Endothelial cell of umbilical vein (primary cell): Measurements from ENCODE around the gene PRKACB. TPM values are rescaled to one million over a fixed set of nuclear protein-coding genes. Genes with fewer than 3 reads are reported as not detected.

Experiments
- BruUV-seq: library from RNA; stranded (reverse); fragments of 400-500 nt; replicated peaks from 2 replicates; lab custom pipeline; 2021; lab: Mats Ljungman, UMichigan
- CTCF ChIA-PET: fragments of 300-600, 350-600 bp; sonication (Branson Sonifier 250); formaldehyde crosslinking; loops from one replicate; lab custom pipeline; 2021; ENCODE audit warnings: antibody characterized with exemption, inconsistent platforms; lab: Charles Lee
- POLR2A ChIA-PET: fragments of 300-600, 350-600 bp; sonication (Branson Sonifier 250); formaldehyde crosslinking; loops from one replicate; lab custom pipeline; 2021; ENCODE audit warnings: antibody characterized with exemption, inconsistent platforms; lab: Charles Lee
- DNase-seq: peaks from one replicate; pipeline ENCODE4 v3.0.0-alpha.2; 2011; ENCODE audit warnings: low read depth, low spot score
- FAIRE-seq: peaks from 2 replicates; lab custom pipeline; 2011; peaks lifted over from hg19 to GRCh38; lab: Jason Lieb, UNC
- H2AFZ ChIP-seq: 2 replicates; pipeline ENCODE4 v1.6.0; 2012; ENCODE audit warnings: low read depth, low read length, control low read depth, inconsistent platforms
- H3K27ac ChIP-seq: 2 replicates; pipeline ENCODE4 v1.5.1; 2011; ENCODE audit warnings: low read depth, mild to moderate bottlenecking, control low read depth, low read length, moderate library complexity; ENCODE audit not compliant: insufficient read depth
- H3K27me3 ChIP-seq, 2 experiments: 2 replicates each; pipeline versions ENCODE4 v1.6.0 to v1.6.1; 2011; ENCODE audit warnings: low read length in 2 of 2, mixed read lengths in 1 of 2; ENCODE audit not compliant: control insufficient read depth in 2 of 2, insufficient read depth in 2 of 2
- H3K36me3 ChIP-seq, 2 experiments: 2 replicates in 1 of 2; 3 replicates in 1 of 2; pipeline ENCODE4 v1.5.1; 2011; ENCODE audit warnings: low read length in 2 of 2, mild to moderate bottlenecking in 1 of 2, moderate library complexity in 1 of 2; ENCODE audit not compliant: control insufficient read depth in 2 of 2, insufficient read depth in 2 of 2; ENCODE audit errors: extremely low read depth in 1 of 2
- H3K4me1 ChIP-seq: 3 replicates; pipeline ENCODE4 v1.5.1; 2011; ENCODE audit warnings: mild to moderate bottlenecking, low read length; ENCODE audit not compliant: control insufficient read depth, insufficient read depth; ENCODE audit errors: extremely low read depth
- H3K4me2 ChIP-seq: 2 replicates; pipeline ENCODE4 v1.6.1; 2011; ENCODE audit warnings: low read length, control low read depth, mixed read lengths; ENCODE audit not compliant: insufficient read depth
- H3K4me3 ChIP-seq, 3 experiments: fragments of 200-600 bp in 1 of 3; sonication (generic), shearing (Covaris generic) in 1 of 3; replicated peaks in 1 of 3; 2 replicates each; pipeline ENCODE4 v1.5.1; 2011 to 2016; ENCODE audit warnings: control low read depth in 3 of 3, low read length in 3 of 3, mild to moderate bottlenecking in 2 of 3, inconsistent platforms in 1 of 3, low read depth in 1 of 3, moderate library complexity in 1 of 3; ENCODE audit not compliant: insufficient read depth in 1 of 3
- H3K79me2 ChIP-seq: 2 replicates; pipeline ENCODE4 v1.6.0; 2012; ENCODE audit warnings: low read length, inconsistent platforms; ENCODE audit not compliant: control insufficient read depth, insufficient read depth
- H3K9ac ChIP-seq: replicated peaks from 2 replicates; pipeline ENCODE3; 2011; ENCODE audit warnings: low read length, control low read depth; ENCODE audit not compliant: insufficient read depth; ENCODE audit errors: extremely low read depth
- H3K9me1 ChIP-seq: replicated peaks from 3 replicates; pipeline ENCODE4 v1.6.0; 2011; ENCODE audit warnings: mild to moderate bottlenecking, low read length; ENCODE audit not compliant: control insufficient read depth, insufficient read depth; ENCODE audit errors: extremely low read depth
- H3K9me3 ChIP-seq: replicated peaks from 2 replicates; pipeline ENCODE4 v1.5.1; 2012; ENCODE audit warnings: low read length, inconsistent platforms; ENCODE audit not compliant: control insufficient read depth, insufficient read depth
- H4K20me1 ChIP-seq: replicated peaks from 2 replicates; pipeline ENCODE3; 2011; ENCODE audit warnings: mild to moderate bottlenecking, low read length; ENCODE audit not compliant: control insufficient read depth, insufficient read depth; ENCODE audit errors: extremely low read depth
- EZH2 ChIP-seq: IDR thresholded peaks from 2 replicates; pipeline ENCODE4 v1.6.1; 2012; ENCODE audit warnings: borderline replicate concordance, low read depth, mild to moderate bottlenecking, moderate library complexity, low read length, inconsistent platforms; ENCODE audit not compliant: severe bottlenecking
- FOS ChIP-seq: IDR thresholded peaks from 2 replicates; pipeline ENCODE4 v1.6.1; 2011; ENCODE audit warnings: mild to moderate bottlenecking, low read length, moderate library complexity, borderline replicate concordance; ENCODE audit not compliant: insufficient read depth
- GATA2 ChIP-seq: IDR thresholded peaks from 2 replicates; pipeline ENCODE4 v1.7.0; 2011; ENCODE audit warnings: low read depth, mild to moderate bottlenecking, moderate library complexity, mixed read lengths, low read length; ENCODE audit not compliant: insufficient read length, insufficient read depth
- JUN ChIP-seq: IDR thresholded peaks from 2 replicates; pipeline ENCODE4 v1.6.1; 2011; ENCODE audit warnings: borderline replicate concordance, low read depth; ENCODE audit not compliant: insufficient read length, insufficient read depth
- MYC ChIP-seq: IDR thresholded peaks from one replicate; pipeline ENCODE4 v1.6.1; 2011; ENCODE audit warnings: mild to moderate bottlenecking, low read depth, low read length
- POLR2A ChIP-seq: IDR thresholded peaks from 2 replicates; pipeline ENCODE4 v1.6.1; 2012; ENCODE audit warnings: low read depth, mild to moderate bottlenecking, control low read depth, low read length
- POLR2AphosphoS5 ChIP-seq: IDR thresholded peaks from 2 replicates; pipeline ENCODE4 v1.6.1; 2012; ENCODE audit warnings: low read depth, mild to moderate bottlenecking, control low read depth, low read length, moderate library complexity; ENCODE audit not compliant: insufficient read depth
- dilution Hi-C: fragments of 300-500 bp; cut with MboI; formaldehyde crosslinking; loops from one replicate; pipeline ENCODE4 v1.15.0; 2019; ENCODE audit warnings: low sequenced_read_pairs; ENCODE audit not compliant: extremely low pct_ligation_motif_present
- intact Hi-C: fragments of 100-400 bp; cut with micrococcal nuclease; formaldehyde crosslinking; loops from one replicate; pipeline ENCODE4 v1.10.0; 2022
- polyA plus RNA-seq, 4 experiments: library from polyadenylated mRNA; depleted of rRNA in 3 of 4; stranded (reverse) in 3 of 4; unstranded in 1 of 4; fragments of >200 nt; gene quantifications; 2 replicates each; pipeline versions ENCODE4 v1.2.1 to v1.2.3, GENCODE V29; 2011 to 2012; ENCODE audit warnings: missing spikeins in 1 of 4
- total RNA-seq: library from RNA; stranded (reverse); gene quantifications from 2 replicates; pipeline ENCODE4 v1.2.3, GENCODE V29; 2021
- TF ChIP-seq, protein P1 (sequence below), 2 donors: IDR thresholded peaks; 1 replicate in 1 of 2; 2 replicates in 1 of 2; pipeline ENCODE4 v1.5.1; 2011; ENCODE audit warnings: low read length in 2 of 2, mild to moderate bottlenecking in 2 of 2, moderate library complexity in 2 of 2, control low read depth in 1 of 2, inconsistent platforms in 1 of 2, low read depth in 1 of 2; ENCODE audit not compliant: insufficient read depth in 1 of 2; ENCODE audit errors: extremely low read depth in 1 of 2
- TF ChIP-seq, protein P2 (sequence below): IDR thresholded peaks from 2 replicates; pipeline ENCODE4 v1.6.1; 2011; ENCODE audit not compliant: insufficient read depth, insufficient read length

The PRKACB gene
- total and polyA plus RNA-seq, 2 donors (not counting 3 experiments of a cell fraction or from before 2014, with no cell fraction given), result 19.1 to 77.5 TPM

DNA sequence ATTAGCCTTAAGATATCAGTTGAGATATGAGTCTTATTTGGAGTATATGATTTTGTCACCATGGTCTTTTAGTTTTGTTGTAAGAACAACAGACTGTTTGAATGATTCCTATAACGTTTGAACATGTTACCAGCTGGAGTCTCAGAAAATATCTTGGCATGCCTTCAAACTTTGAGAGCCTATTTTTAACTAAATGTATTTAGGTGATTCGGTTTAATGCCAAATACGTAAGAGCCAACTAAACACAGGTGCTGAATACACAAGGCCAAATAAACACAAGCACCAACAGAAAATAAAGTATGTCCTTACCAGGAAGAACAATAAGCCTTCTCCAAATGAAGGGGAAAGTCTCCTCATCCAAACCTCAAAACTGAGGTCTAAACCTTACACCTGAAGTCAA is 48.6 kb downstream of the PRKACB start:
- Histone ChIP-seq H3K9me1 (no peaks in the 10 kb centered on the region), H3K9ac (no peak overlapping the region), H4K20me1 (no peaks in the 10 kb centered on the region), H2AFZ (no peak overlapping the region), H3K4me1 (no peaks in the 10 kb centered on the region), H3K4me2 (no peak overlapping the region), H3K9me3 (no peaks in the 10 kb centered on the region), H3K4me3 (no peak overlapping the region), H3K27me3 (no peaks in the 10 kb centered on the region), H3K27ac (no peak overlapping the region), H3K36me3 (peaks cover 8 to 16% of the 10 kb centered on the region in 2 experiments), H3K79me2 (no peaks in the 10 kb centered on the region)
- DNase-seq (no peak), FAIRE-seq (no peak)
- TF ChIP-seq JUN, result no peak
- TF ChIP-seq POLR2AphosphoS5, result no peak
- TF ChIP-seq EZH2, result no peak
- TF ChIP-seq POLR2A, result no peak
- TF ChIP-seq FOS, result no peak
- no peak for TF ChIP-seq MYC
- no peak for TF ChIP-seq GATA2
- TF ChIP-seq, protein P1, sequence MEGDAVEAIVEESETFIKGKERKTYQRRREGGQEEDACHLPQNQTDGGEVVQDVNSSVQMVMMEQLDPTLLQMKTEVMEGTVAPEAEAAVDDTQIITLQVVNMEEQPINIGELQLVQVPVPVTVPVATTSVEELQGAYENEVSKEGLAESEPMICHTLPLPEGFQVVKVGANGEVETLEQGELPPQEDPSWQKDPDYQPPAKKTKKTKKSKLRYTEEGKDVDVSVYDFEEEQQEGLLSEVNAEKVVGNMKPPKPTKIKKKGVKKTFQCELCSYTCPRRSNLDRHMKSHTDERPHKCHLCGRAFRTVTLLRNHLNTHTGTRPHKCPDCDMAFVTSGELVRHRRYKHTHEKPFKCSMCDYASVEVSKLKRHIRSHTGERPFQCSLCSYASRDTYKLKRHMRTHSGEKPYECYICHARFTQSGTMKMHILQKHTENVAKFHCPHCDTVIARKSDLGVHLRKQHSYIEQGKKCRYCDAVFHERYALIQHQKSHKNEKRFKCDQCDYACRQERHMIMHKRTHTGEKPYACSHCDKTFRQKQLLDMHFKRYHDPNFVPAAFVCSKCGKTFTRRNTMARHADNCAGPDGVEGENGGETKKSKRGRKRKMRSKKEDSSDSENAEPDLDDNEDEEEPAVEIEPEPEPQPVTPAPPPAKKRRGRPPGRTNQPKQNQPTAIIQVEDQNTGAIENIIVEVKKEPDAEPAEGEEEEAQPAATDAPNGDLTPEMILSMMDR (IDR thresholded peaks at IDR 0.05; ENCODE audit: extremely low read depth in 1 of 2, insufficient read depth in 1 of 2, low read depth in 1 of 2, low read length in 2 of 2), result no peak
- TF ChIP-seq, protein P2, sequence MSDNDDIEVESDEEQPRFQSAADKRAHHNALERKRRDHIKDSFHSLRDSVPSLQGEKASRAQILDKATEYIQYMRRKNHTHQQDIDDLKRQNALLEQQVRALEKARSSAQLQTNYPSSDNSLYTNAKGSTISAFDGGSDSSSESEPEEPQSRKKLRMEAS, result no peak
- intact Hi-C loops, result no loop called here
- BruUV-seq, result no TSS peak
- ChIA-PET POLR2A (no interaction called here), CTCF (no interaction called here)
- dilution Hi-C loops, result no loop called here
